ENCODE data around the gene POTEH.
"Not testable (repeated sequence)": the region's sequence is repeated elsewhere in the genome, so short reads cannot be mapped to it uniquely, and the experiment has no call there.

POTEH gene

GRCh38 chr22:15738157-15738908 is 48.5 kb downstream of the POTEH start:
- DNase-seq = not testable (repeated sequence)

DNA sequence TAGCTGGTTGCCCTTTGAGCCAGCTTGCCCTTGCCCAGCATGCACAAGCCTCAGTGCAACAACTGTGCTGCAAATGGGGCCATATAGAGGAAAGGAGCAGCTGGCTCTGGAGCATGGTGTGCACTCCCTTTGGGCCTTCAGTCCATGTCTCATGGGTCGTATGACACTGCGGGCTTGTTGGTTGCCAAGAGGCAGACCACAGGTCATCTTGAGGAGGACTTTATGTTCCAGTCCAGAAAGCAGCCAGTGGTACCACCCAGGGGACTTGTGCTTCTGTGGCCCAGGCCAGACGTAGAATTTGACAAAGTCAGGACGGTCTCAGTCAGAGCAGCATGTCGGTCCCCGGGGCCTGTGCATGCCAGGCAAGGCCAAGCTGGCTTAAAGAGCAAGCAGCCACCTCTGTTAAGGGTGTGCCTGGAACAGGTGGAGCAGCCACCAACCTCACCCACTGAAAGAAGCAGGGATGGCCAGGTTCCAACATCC is 49.1 kb downstream of the POTEH start:
- not testable (repeated sequence) for DNase-seq

- DNase-seq = not testable (repeated sequence)
These were observed 58.0 kb downstream of the POTEH start for GRCh38 chr22:15747636-15748323.

DNA sequence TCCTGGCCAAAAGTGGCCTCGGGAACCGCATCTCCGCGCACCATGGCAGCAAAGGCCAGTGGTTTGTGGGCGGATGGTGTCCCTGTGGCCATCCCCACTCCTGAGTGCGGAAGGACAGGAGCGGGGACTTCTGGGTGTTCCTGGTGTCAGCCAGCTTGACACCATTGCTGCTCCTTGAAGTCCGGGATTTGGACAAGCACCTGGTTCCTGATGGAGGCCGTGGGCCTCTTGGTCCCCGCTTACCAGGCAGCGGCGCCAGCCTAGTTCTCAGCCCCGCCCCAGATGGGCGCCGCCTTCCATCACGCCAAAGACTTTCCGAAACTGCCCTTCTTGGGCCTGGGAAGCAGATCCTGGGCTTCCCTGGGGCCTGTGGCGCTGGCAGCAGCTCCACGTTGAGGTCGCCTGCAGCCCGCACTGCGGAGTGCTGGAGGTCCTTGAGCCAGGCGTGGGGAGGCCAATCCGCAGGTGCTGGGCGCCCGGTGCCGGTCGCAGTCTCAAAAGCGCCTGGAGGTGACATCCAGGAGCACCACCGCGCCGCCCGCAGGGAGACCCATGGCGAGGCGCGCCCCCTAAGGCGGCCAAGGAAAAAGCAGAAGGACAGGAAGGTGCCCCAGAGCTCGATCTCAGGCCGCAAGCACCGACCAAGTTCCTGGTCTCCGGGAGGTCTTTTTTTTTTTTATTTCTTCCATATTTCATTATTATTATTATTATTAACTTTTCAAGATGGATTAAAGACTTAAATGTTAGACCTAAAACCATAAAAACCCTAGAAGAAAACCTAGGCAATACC is 59.5 kb downstream of the POTEH start:
- DNase-seq = not testable (repeated sequence)

- not testable (repeated sequence) for DNase-seq
These were observed 69.7 kb downstream of the POTEH start for GRCh38 chr22:15759443-15760097.

GRCh38 chr22:15760388-15761150 is 70.7 kb downstream of the POTEH start:
- DNase-seq = not testable (repeated sequence)

- DNase-seq = not testable (repeated sequence)
These were observed 71.4 kb downstream of the POTEH start for GRCh38 chr22:15761151-15761777.

DNA sequence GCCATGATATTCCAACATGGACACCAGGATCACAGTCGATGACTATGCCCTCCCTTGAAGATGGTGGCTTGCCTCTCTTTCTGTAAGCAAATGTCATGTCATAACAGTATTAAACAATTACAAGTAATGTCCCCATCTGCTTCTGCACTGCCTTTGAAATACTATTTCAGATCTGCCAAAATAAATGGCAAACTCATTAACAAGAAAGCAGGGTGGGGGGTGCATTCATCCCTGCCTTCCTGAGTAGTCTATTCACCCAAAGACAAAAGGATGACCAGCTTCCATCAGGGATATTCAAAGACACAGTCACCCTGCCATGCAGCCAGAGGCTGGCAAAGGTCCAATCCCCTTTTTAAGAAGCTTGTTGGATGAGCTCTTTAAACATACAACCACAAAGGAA is 73.7 kb downstream of the POTEH start:
- not testable (repeated sequence) for DNase-seq

Measured in activated gamma-delta T cell (primary cell).